Breast epithelium (tissue), 3 donors: ENCODE results near the gene PDZRN3.

ENCODE experiments used
- CTCF ChIP-seq, 3 donors: fragments of 450-650 bp; IDR thresholded peaks; one replicate each; pipeline ENCODE4 v1.5.1; 2016 to 2017; ENCODE audit warnings: antibody characterized with exemption in 3 of 3, mild to moderate bottlenecking in 3 of 3, moderate library complexity in 3 of 3
- POLR2A ChIP-seq: fragments of 450-650 bp; IDR thresholded peaks from one replicate; pipeline ENCODE4 v1.6.1; 2016; ENCODE audit warnings: antibody characterized with exemption, mild to moderate bottlenecking, moderate library complexity
- POLR2AphosphoS5 ChIP-seq, 3 donors: sonication (generic); formaldehyde crosslinking; IDR thresholded peaks; one replicate each; pipeline ENCODE4 v1.6.1; 2017; ENCODE audit warnings: antibody characterized with exemption in 3 of 3

GRCh38 chr3:73349657-73350056 lies 275.1 kb downstream of the PDZRN3 start:
- no peak for TF ChIP-seq CTCF (IDR thresholded peaks at IDR 0.05)
- no peak for TF ChIP-seq POLR2AphosphoS5 (IDR thresholded peaks at IDR 0.05)
- TF ChIP-seq POLR2A: no peak
